Lung (tissue), 12 donors: ENCODE results near the gene NAPSA. TPM values are rescaled to one million over a fixed set of nuclear protein-coding genes. Genes with fewer than 3 reads are reported as not detected.

ENCODE experiments used
- ATAC-seq: fragments of 200-7000 bp; cut with Tn5 transposase; one replicate; pipeline ENCODE4 v1.9.1; 2020; ENCODE audit warnings: moderate number of reproducible peaks; ENCODE audit not compliant: insufficient read depth, low FRiP score
- DNase-seq, 3 donors: peaks; one replicate each; pipeline ENCODE4 v3.0.0-alpha.2; 2013 to 2017
- H3K27ac ChIP-seq, 2 donors: one replicate each; pipeline ENCODE4 v1.5.1; 2013; ENCODE audit warnings: mild to moderate bottlenecking in 2 of 2, moderate library complexity in 2 of 2, control low read depth in 1 of 2, inconsistent platforms in 1 of 2, low read depth in 1 of 2, low read length in 1 of 2
- H3K27me3 ChIP-seq, 3 donors: one replicate each; pipeline ENCODE4 v1.5.1; 2013; ENCODE audit warnings: low read length in 2 of 3; ENCODE audit not compliant: control insufficient read depth in 3 of 3, insufficient read depth in 3 of 3
- H3K36me3 ChIP-seq, 4 donors: one replicate each; pipeline ENCODE4 v1.5.1; 2013; ENCODE audit warnings: low read length in 4 of 4, mild to moderate bottlenecking in 1 of 4, moderate library complexity in 1 of 4; ENCODE audit not compliant: control insufficient read depth in 4 of 4, insufficient read depth in 4 of 4
- H3K4me1 ChIP-seq, 5 donors: one replicate each; pipeline ENCODE4 v1.5.1; 2013; ENCODE audit warnings: low read length in 5 of 5, mild to moderate bottlenecking in 2 of 5, moderate library complexity in 1 of 5; ENCODE audit not compliant: control insufficient read depth in 5 of 5, insufficient read depth in 5 of 5
- H3K4me3 ChIP-seq: one replicate; pipeline ENCODE4 v1.5.1; 2013; ENCODE audit warnings: mild to moderate bottlenecking, control low read depth, moderate library complexity
- H3K9ac ChIP-seq, 2 donors: one replicate each; pipeline ENCODE4 v1.5.1; 2013; ENCODE audit warnings: low read length in 2 of 2, control low read depth in 1 of 2; ENCODE audit not compliant: insufficient read depth in 1 of 2
- H3K9me3 ChIP-seq, 4 donors: one replicate each; pipeline ENCODE4 v1.5.1; 2013; ENCODE audit warnings: low read length in 3 of 4, mild to moderate bottlenecking in 1 of 4, moderate library complexity in 1 of 4; ENCODE audit not compliant: control insufficient read depth in 4 of 4, insufficient read depth in 3 of 4
- CTCF ChIP-seq: IDR thresholded peaks from 2 replicates; pipeline ENCODE4 v1.5.1; 2012; ENCODE audit warnings: mild to moderate bottlenecking; ENCODE audit errors: control extremely low read depth, extremely low read depth
- WGBS, 2 donors: extraction: QIAGEN DNeasy Blood & Tissue Kit; methylation state at CpG; one replicate each; pipeline ENCODE4 v1.1.7; 2013; 5-methylcytosine and 5-hydroxymethylcytosine counted together
- polyA plus RNA-seq, 2 donors: library from polyadenylated mRNA; stranded (reverse); fragments of 200-250 nt; gene quantifications; one replicate each; pipeline ENCODE4 v1.2.1, GENCODE V29; 2013
- total RNA-seq, 2 donors: library from RNA; depleted of rRNA in 1 of 2; stranded (reverse); fragments of >200 nt in 1 of 2; gene quantifications; one replicate each; pipeline ENCODE4 v1.2.1, GENCODE V29; 2014 to 2021
- donor health status: control.
- donor health status: control.
- donor health status: Bipolar disorder and iron deficiency.
- donor health status: healthy.
- donor health status: DM: yes; HTN: yes; CAD: no.

Gene NAPSA
- total and polyA plus RNA-seq, 4 donors, result 655 to 2,584 (median 1,433) TPM

- H3K27ac ChIP-seq, result no peak overlapping the region
- DNase-seq (no peak), ATAC-seq (no peak)
- H3K4me1 ChIP-seq, result peaks cover 0 to 18% (median 3%) of the 10 kb centered on the region in 5 donors
- H3K4me3 ChIP-seq, result no peak overlapping the region
- no peaks in the 10 kb centered on the region for H3K36me3 ChIP-seq
- WGBS, 2 donors, result 82 to 84% methylated on average over 11 of the region's 11 CpGs
- H3K27me3 ChIP-seq, result peaks cover 0 to 20% (median 17%) of the 10 kb centered on the region in 3 donors
- no peak overlapping the region for H3K9ac ChIP-seq
- H3K9me3 ChIP-seq, result no peaks in the 10 kb centered on the region
- no peak for TF ChIP-seq CTCF
Measured at GRCh38 chr19:50324331-50324730, 41.1 kb downstream of the NAPSA start.

- no peaks in the 10 kb centered on the region for H3K36me3 ChIP-seq
- ATAC-seq (no peak), DNase-seq (no peak)
- peaks cover 0 to 18% (median 3%) of the 10 kb centered on the region in 5 donors for H3K4me1 ChIP-seq
- no peaks in the 10 kb centered on the region for H3K9me3 ChIP-seq
- peaks cover 0 to 20% (median 17%) of the 10 kb centered on the region in 3 donors for H3K27me3 ChIP-seq
- H3K4me3 ChIP-seq, result no peak overlapping the region
- H3K27ac ChIP-seq, result no peak overlapping the region
- H3K9ac ChIP-seq, result no peak overlapping the region
- WGBS, 2 donors, result 90 to 94% methylated on average over 12 of the region's 12 CpGs
- TF ChIP-seq CTCF, result no peak
Measured at GRCh38 chr19:50323782-50324133, 41.7 kb downstream of the NAPSA start.

- no peak overlapping the region for H3K4me3 ChIP-seq
- 92 to 94% methylated on average over 49 to 55 of the region's 55 CpGs for WGBS, 2 donors
- no peak for TF ChIP-seq CTCF
- H3K9me3 ChIP-seq, result no peaks in the 10 kb centered on the region
- H3K4me1 ChIP-seq, result peaks cover 0 to 16% (median 3%) of the 10 kb centered on the region in 5 donors
- H3K36me3 ChIP-seq, result no peaks in the 10 kb centered on the region
- H3K27me3 ChIP-seq, result peaks cover 0 to 20% (median 17%) of the 10 kb centered on the region in 3 donors
- no peak for DNase-seq
- H3K27ac ChIP-seq, result no peak overlapping the region
- no peak overlapping the region for H3K9ac ChIP-seq
- no peak for ATAC-seq
Measured at GRCh38 chr19:50322931-50323781, 42.3 kb downstream of the NAPSA start.
